Epithelial cell of proximal tubule (primary cell): ENCODE data around the gene SSR3. TPM values are rescaled to one million over a fixed set of nuclear protein-coding genes. Genes with fewer than 3 reads are reported as not detected.
A peak's percentile ranks its signal among the peaks of the same experiment; 100 is the strongest.

Experiments
- DNase-seq: peaks from one replicate; pipeline ENCODE4 v3.0.0-alpha.2; 2011; ENCODE audit warnings: low read depth
- H3K4me3 ChIP-seq: 2 replicates; pipeline ENCODE4 v1.5.1; 2011; ENCODE audit warnings: low read depth, mild to moderate bottlenecking, low read length
- total RNA-seq: library from RNA; depleted of rRNA; stranded (reverse); fragments of >200 nt; gene quantifications from 2 replicates; pipeline ENCODE4 v1.2.3, GENCODE V29; 2015
- TF ChIP-seq, protein P1 (sequence below): conservative IDR thresholded peaks from 2 replicates; pipeline ENCODE4 v1.5.1; 2012; ENCODE audit warnings: low read depth, mild to moderate bottlenecking, low read length

SSR3 gene
- total RNA-seq, 1 donor from 2014 or later = 171 TPM

DNA sequence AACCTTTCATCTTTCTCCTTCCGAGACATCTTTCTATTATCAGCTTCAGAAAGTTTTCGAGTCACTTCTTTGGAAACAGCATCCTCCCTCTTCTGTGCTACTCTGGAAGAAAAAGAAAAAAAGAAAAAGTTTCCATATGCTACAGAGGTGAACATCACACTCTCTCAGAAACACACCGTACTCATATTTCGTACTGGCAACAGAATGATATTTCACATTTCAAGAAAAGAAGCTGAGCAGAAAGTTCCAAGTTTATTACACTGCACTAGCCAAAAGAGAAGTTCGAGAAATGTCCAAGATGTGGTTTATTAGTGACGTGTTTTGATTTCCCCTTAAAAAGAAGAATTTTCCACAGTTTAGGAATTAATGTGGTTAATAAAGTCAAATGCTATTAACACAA is 6.0 kb downstream of the SSR3 start:
- no peak for DNase-seq
- TF ChIP-seq, protein P1, sequence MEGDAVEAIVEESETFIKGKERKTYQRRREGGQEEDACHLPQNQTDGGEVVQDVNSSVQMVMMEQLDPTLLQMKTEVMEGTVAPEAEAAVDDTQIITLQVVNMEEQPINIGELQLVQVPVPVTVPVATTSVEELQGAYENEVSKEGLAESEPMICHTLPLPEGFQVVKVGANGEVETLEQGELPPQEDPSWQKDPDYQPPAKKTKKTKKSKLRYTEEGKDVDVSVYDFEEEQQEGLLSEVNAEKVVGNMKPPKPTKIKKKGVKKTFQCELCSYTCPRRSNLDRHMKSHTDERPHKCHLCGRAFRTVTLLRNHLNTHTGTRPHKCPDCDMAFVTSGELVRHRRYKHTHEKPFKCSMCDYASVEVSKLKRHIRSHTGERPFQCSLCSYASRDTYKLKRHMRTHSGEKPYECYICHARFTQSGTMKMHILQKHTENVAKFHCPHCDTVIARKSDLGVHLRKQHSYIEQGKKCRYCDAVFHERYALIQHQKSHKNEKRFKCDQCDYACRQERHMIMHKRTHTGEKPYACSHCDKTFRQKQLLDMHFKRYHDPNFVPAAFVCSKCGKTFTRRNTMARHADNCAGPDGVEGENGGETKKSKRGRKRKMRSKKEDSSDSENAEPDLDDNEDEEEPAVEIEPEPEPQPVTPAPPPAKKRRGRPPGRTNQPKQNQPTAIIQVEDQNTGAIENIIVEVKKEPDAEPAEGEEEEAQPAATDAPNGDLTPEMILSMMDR = no peak
- H3K4me3 ChIP-seq = no peak overlapping the region

- DNase-seq = no peak
- TF ChIP-seq, protein P1 = no peak
- no peak overlapping the region for H3K4me3 ChIP-seq
Measured at GRCh38 chr3:156548041-156548687, 6.8 kb downstream of the SSR3 start.

- peak; percentile 54 for DNase-seq
- TF ChIP-seq, protein P1 = no peak
Measured at GRCh38 chr3:156547637-156548036, 7.3 kb downstream of the SSR3 start.

DNA sequence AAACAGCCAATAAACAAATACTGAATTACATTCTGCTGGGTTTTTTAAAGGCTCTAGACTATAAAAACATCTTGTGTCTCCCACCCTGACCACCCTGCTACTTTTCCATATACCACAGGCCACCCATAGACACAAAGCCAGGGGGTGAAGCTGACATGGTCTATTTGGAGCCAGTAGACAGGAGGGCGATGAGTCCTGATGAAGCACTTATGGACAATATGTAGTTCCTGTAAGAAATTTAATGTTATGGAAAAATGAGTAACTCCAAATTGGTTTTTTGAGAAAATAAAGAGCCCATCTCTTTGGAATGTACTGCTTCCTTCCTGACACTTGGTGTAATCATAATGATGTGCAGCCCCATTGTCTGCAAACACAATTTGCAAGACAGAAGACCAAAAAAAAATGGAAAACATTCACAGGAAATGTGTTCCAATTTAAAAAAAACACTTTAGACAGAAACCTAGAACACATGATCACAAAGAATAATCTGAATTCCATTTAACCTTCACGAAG is 11.8 kb downstream of the SSR3 start:
- DNase-seq = no peak
- TF ChIP-seq, protein P1 = no peak
- H3K4me3 ChIP-seq = no peak overlapping the region

More at GRCh38 chr3:156547637-156548036, 7.3 kb downstream of the SSR3 start:
- no peak overlapping the region for H3K4me3 ChIP-seq

DNA sequence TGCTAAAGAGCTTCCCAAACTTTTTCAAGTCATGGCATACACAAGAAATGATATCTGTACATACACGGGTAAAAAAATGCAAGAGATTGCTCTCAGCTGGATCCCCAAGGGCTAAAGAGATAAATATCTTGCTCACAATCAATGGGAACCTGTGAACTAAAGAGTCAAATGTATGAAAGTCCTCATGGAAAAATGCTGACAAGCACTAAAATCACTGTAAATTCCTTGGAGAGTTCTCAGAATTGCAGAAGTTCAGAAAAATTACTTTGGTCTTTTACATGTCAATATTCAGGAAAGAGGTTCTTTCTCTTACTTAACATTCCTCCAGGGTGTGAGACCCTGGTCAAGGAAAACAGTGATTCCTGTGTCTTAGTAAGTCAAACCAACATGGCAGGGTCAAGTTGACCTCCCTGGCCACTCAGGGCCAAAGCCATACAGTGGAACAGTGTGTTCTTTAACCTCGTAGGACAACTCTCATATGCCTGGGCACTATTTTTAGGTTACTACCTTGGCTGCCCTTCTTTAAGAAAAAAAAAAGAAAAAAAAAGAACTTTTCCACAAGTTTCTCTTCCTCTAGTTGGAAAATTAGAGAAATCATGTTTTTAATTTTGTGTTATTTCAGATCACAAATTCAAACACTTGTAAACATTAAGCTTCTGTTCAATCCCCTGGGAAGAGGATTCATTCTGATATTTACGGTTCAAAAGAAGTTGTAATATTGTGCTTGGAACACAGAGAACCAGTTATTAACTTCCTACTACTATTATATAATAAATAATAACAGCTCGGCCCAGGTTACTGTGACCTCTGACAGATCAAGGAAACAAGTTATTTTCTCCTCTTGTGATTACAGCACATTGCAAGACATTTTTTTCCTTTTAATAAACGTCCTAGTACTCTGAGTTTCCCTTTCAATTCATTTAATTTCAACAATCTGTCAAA is 12.5 kb downstream of the SSR3 start:
- no peak for DNase-seq
- TF ChIP-seq, protein P1 = no peak

DNA sequence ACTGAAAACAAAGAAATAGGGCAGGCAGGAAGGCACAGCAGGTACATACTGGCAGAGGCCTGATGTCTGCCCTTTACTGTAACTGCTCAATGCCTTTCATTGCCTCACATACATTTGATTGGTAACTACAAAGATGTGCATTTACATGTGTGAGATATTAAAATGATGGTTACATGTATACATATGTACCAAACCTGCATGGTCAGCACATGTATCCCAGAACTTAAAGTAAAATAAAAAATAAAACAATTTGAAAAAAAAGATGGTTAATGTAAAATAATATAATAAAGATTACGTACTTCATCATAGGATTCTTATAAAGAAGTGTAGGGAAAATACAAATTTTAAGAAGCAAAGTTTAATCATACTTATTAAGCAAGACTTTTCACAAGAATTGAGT is 15.1 kb downstream of the SSR3 start:
- no peak overlapping the region for H3K4me3 ChIP-seq
- TF ChIP-seq, protein P1 = no peak
- DNase-seq = no peak

More for the DNA sequence above, 12.5 kb downstream of the SSR3 start:
- no peak overlapping the region for H3K4me3 ChIP-seq
